OCI-LY7 (cell line): ENCODE measurements around the gene MRPS11. TPM values are rescaled to one million over a fixed set of nuclear protein-coding genes. Genes with fewer than 3 reads are reported as not detected.

ENCODE experiments used
- BruUV-seq: library from RNA; stranded (reverse); fragments of 400-500 nt; replicated peaks from 2 replicates; lab custom pipeline; 2021; lab: Mats Ljungman, UMichigan
- CTCF ChIA-PET: fragments of 300-600 bp; sonication (Branson Sonifier 250); formaldehyde crosslinking; loops from one replicate; lab custom pipeline; 2022; ENCODE audit warnings: antibody characterized with exemption; ENCODE audit not compliant: unreplicated experiment; lab: Charles Lee
- POLR2A ChIA-PET: fragments of 300-600 bp; sonication (Branson Sonifier 250); formaldehyde crosslinking; loops from one replicate; lab custom pipeline; 2022; ENCODE audit warnings: antibody characterized with exemption; lab: Charles Lee
- DNase-seq: peaks from one replicate; pipeline ENCODE4 v3.0.0-alpha.2; 2015; ENCODE audit warnings: low spot score
- H2AFZ ChIP-seq: fragments of 200-600 bp; sonication (generic), shearing (Covaris generic); 2 replicates; pipeline ENCODE4 v1.6.1; 2014; ENCODE audit warnings: mild to moderate bottlenecking, antibody characterized with exemption, low read length, moderate library complexity
- H3K27ac ChIP-seq: fragments of 200-600 bp; sonication (generic); 2 replicates; pipeline ENCODE4 v1.5.1; 2014; ENCODE audit warnings: mixed run types, low read depth, mild to moderate bottlenecking, moderate library complexity, low read length, inconsistent platforms; ENCODE audit not compliant: poor library complexity, severe bottlenecking
- H3K36me3 ChIP-seq: fragments of 200-600 bp; sonication (generic); 2 replicates; pipeline ENCODE4 v1.6.1; 2014; ENCODE audit warnings: mild to moderate bottlenecking, antibody characterized with exemption, low read length, moderate library complexity, mixed read lengths; ENCODE audit not compliant: insufficient read depth
- H3K4me1 ChIP-seq: fragments of 200-600 bp; sonication (generic); 2 replicates; pipeline ENCODE4 v1.5.1; 2014; ENCODE audit warnings: mild to moderate bottlenecking, low read length; ENCODE audit not compliant: insufficient read depth, poor library complexity, severe bottlenecking
- H3K4me2 ChIP-seq: fragments of 200-600 bp; sonication (generic); 2 replicates; pipeline ENCODE4 v1.6.1; 2014; ENCODE audit warnings: mild to moderate bottlenecking, low read length
- H3K4me3 ChIP-seq: fragments of 200-600 bp; sonication (generic); 2 replicates; pipeline ENCODE4 v1.5.1; 2014; ENCODE audit warnings: mild to moderate bottlenecking, low read depth, low read length; ENCODE audit not compliant: poor library complexity, severe bottlenecking
- H3K79me2 ChIP-seq: fragments of 200-600 bp; sonication (generic); 2 replicates; pipeline ENCODE4 v1.6.1; 2016; ENCODE audit warnings: low read depth, mild to moderate bottlenecking, low read length, moderate library complexity, mixed read lengths; ENCODE audit not compliant: insufficient read depth
- H3K9me2 ChIP-seq: fragments of 200-600 bp; sonication (generic); 2 replicates; pipeline ENCODE4 v1.6.1; 2016; ENCODE audit warnings: mild to moderate bottlenecking, low read length, mixed read lengths; ENCODE audit not compliant: insufficient read depth
- H3K9me3 ChIP-seq: fragments of 200-600 bp; sonication (generic); 2 replicates; pipeline ENCODE4 v1.6.1; 2014; ENCODE audit warnings: mild to moderate bottlenecking, mixed run types, low read length, mixed read lengths
- H4K20me1 ChIP-seq: fragments of 200-600 bp; sonication (generic); 2 replicates; pipeline ENCODE4 v1.6.1; 2014; ENCODE audit warnings: mild to moderate bottlenecking, antibody characterized with exemption, low read length, moderate library complexity, mixed read lengths; ENCODE audit not compliant: insufficient read depth
- CTCF ChIP-seq: fragments of 200-600 bp; sonication (generic); conservative IDR thresholded peaks from 2 replicates; pipeline ENCODE4 v1.5.1; 2014; ENCODE audit warnings: mild to moderate bottlenecking, antibody characterized with exemption, low read length, moderate library complexity, mixed read lengths
- EZH2phosphoT487 ChIP-seq: fragments of 200-600 bp; sonication (generic); IDR thresholded peaks from 2 replicates; pipeline ENCODE4 v1.6.1; 2018; ENCODE audit warnings: low read depth, borderline replicate concordance, mild to moderate bottlenecking, mixed run types, antibody characterized with exemption, low read length, moderate library complexity, mixed read lengths
- intact Hi-C: fragments of 100-400 bp; cut with micrococcal nuclease; formaldehyde crosslinking; loops from one replicate; pipeline ENCODE4 v1.10.0; 2022; ENCODE audit not compliant: unreplicated experiment
- total RNA-seq, 2 experiments: library from RNA; depleted of rRNA in 1 of 2; stranded (reverse); fragments of >200 nt in 1 of 2; shearing (Covaris generic) in 1 of 2; gene quantifications; 2 replicates each; pipeline ENCODE4 v1.2.3, GENCODE V29; 2014 to 2022

The MRPS11 gene
- total RNA-seq, 2 experiments from 2014 or later: 61.6 to 84.0 TPM

- intact Hi-C loops: no loop called here
- no peak overlapping the region for H2AFZ ChIP-seq
- no peaks in the 10 kb centered on the region; the same call in 1 of the 2 replicates for H3K9me3 ChIP-seq
- H3K4me1 ChIP-seq: no peaks in the 10 kb centered on the region
- no peaks in the 10 kb centered on the region for H3K79me2 ChIP-seq
- H3K36me3 ChIP-seq: no peaks in the 10 kb centered on the region
- no peaks in the 10 kb centered on the region for H3K9me2 ChIP-seq
- no peaks in the 10 kb centered on the region for H4K20me1 ChIP-seq
- no peak overlapping the region for H3K4me3 ChIP-seq
- no TSS peak for BruUV-seq
- no peak for DNase-seq
- no peak overlapping the region for H3K4me2 ChIP-seq
- H3K27ac ChIP-seq: no peak overlapping the region
- TF ChIP-seq CTCF (no peak), EZH2phosphoT487 (no peak)
- ChIA-PET CTCF (no interaction called here), POLR2A (interaction anchor here (1.3 kb wide), 1 partner anchor 27 kb away, joined by 3 read pairs; no protein-coding TSS in a partner anchor)
Observed at GRCh38 chr15:88438181-88438580, 29.3 kb upstream of the MRPS11 start.

- intact Hi-C loops: no loop called here
- no peaks in the 10 kb centered on the region for H3K79me2 ChIP-seq
- BruUV-seq: no TSS peak
- no peak overlapping the region for H2AFZ ChIP-seq
- no peaks in the 10 kb centered on the region for H3K9me2 ChIP-seq
- no peak for DNase-seq
- no peak overlapping the region for H3K27ac ChIP-seq
- H3K36me3 ChIP-seq: no peaks in the 10 kb centered on the region; the same call in 1 of the 2 replicates
- ChIA-PET CTCF (no interaction called here), POLR2A (interaction anchor here (1.2 to 1.5 kb wide), 2 partner anchors 21 to 39 kb away, joined by 4 to 5 read pairs; no protein-coding TSS in a partner anchor)
- no peak overlapping the region for H3K4me2 ChIP-seq
- H4K20me1 ChIP-seq: no peaks in the 10 kb centered on the region
- peaks cover 15% of the 10 kb centered on the region for H3K9me3 ChIP-seq
- no peaks in the 10 kb centered on the region for H3K4me1 ChIP-seq
- TF ChIP-seq EZH2phosphoT487: no peak
- TF ChIP-seq CTCF: no peak
- H3K4me3 ChIP-seq: no peak overlapping the region
Observed at GRCh38 chr15:88440021-88440420, 27.5 kb upstream of the MRPS11 start.

GRCh38 chr15:88441076-88441730, 26.3 kb upstream of the MRPS11 start:
- CTCF ChIA-PET: no interaction called here
- POLR2A ChIA-PET: interaction anchor here (1.2 kb wide), 1 partner anchor 22 kb away, joined by 4 read pairs; no protein-coding TSS in a partner anchor
- TF ChIP-seq CTCF (no peak), EZH2phosphoT487 (no peak)
- no peaks in the 10 kb centered on the region for H3K79me2 ChIP-seq
- peaks cover 15% of the 10 kb centered on the region for H3K9me3 ChIP-seq
- no TSS peak for BruUV-seq
- intact Hi-C loops: no loop called here
- H3K4me1 ChIP-seq: no peaks in the 10 kb centered on the region
- H4K20me1 ChIP-seq: no peaks in the 10 kb centered on the region
- H3K4me2 ChIP-seq: no peak overlapping the region
- no peak overlapping the region for H3K27ac ChIP-seq
- no peak overlapping the region for H2AFZ ChIP-seq
- H3K9me2 ChIP-seq: no peaks in the 10 kb centered on the region
- DNase-seq: no peak
- H3K36me3 ChIP-seq: no peaks in the 10 kb centered on the region; the same call in 1 of the 2 replicates
- H3K4me3 ChIP-seq: no peak overlapping the region
